ELF-1 (cell line): ENCODE results near the gene GBGT1.

Source experiments
- DNase-seq: peaks from one replicate; pipeline ENCODE4 v3.0.0-alpha.2; 2016; ENCODE audit warnings: low read depth, low spot score

The GBGT1 gene

GRCh38 chr9:133143639-133144141, 20.0 kb downstream of the GBGT1 start:
- no peak for DNase-seq

- peak; percentile 53 for DNase-seq
These were observed 20.8 kb downstream of the GBGT1 start for GRCh38 chr9:133142684-133143622.

GRCh38 chr9:133141833-133142595, 21.7 kb downstream of the GBGT1 start:
- DNase-seq: no peak

- DNase-seq: no peak
These were observed 23.1 kb downstream of the GBGT1 start for GRCh38 chr9:133140606-133141005.

- no peak for DNase-seq
These were observed 23.6 kb downstream of the GBGT1 start for GRCh38 chr9:133140174-133140505.

- DNase-seq: no peak
These were observed 24.2 kb downstream of the GBGT1 start for GRCh38 chr9:133139246-133140173.

GRCh38 chr9:133137451-133138231, 26.1 kb downstream of the GBGT1 start:
- no peak for DNase-seq

- no peak for DNase-seq
These were observed 28.5 kb downstream of the GBGT1 start for GRCh38 chr9:133135146-133135745.

- no peak for DNase-seq
These were observed 29.1 kb downstream of the GBGT1 start for GRCh38 chr9:133134388-133135145.

GRCh38 chr9:133133681-133134387, 29.9 kb downstream of the GBGT1 start:
- DNase-seq: peak; percentile 91

GRCh38 chr9:133132174-133132573, 31.5 kb downstream of the GBGT1 start:
- DNase-seq: no peak

- no peak for DNase-seq
These were observed 32.2 kb downstream of the GBGT1 start for GRCh38 chr9:133131506-133131905.

- DNase-seq: no peak
These were observed 32.9 kb downstream of the GBGT1 start for GRCh38 chr9:133130685-133131244.

GRCh38 chr9:133129001-133129795, 34.5 kb downstream of the GBGT1 start:
- DNase-seq: no peak

- no peak for DNase-seq
These were observed 35.6 kb downstream of the GBGT1 start for GRCh38 chr9:133128152-133128551.

- no peak for DNase-seq
These were observed 36.3 kb downstream of the GBGT1 start for GRCh38 chr9:133127340-133127981.

- no peak for DNase-seq
These were observed 36.9 kb downstream of the GBGT1 start for GRCh38 chr9:133126697-133127339.
